ENCODE results near the gene SLC4A1AP. TPM values are rescaled to one million over a fixed set of nuclear protein-coding genes. Genes with fewer than 3 reads are reported as not detected.

SLC4A1AP gene
- polyA plus RNA-seq, 2 of the 4 experiments (the other 2 are of a cell fraction): 32.6 to 33.0 TPM

- Histone ChIP-seq H3K4me2 (no peak overlapping the region), H3K4me1 (peaks cover 6% of the 10 kb centered on the region; the same call in 2 of the 3 replicates), H3K4me3 (no peak overlapping the region), H3K9me3 (no peaks in the 10 kb centered on the region), H3K27ac (no peak overlapping the region)
- FAIRE-seq (no peak), ATAC-seq (no peak), DNase-seq (ENCODE audit: low read depth in 1 of 2, low spot score in 1 of 2) (no peak)
- TF ChIP-seq SREBF2 (IDR thresholded peaks at IDR 0.05): no peak
- TF ChIP-seq CHD4 (IDR thresholded peaks at IDR 0.05; ENCODE audit: borderline replicate concordance): no peak
- no peak for TF ChIP-seq FOSL2 (IDR thresholded peaks at IDR 0.05)
- TF ChIP-seq FOSL2 (CRISPR knock-in tag; IDR thresholded peaks at IDR 0.05): no peak
- no peak for TF ChIP-seq ESRRA (IDR thresholded peaks at IDR 0.05; ENCODE audit: borderline replicate concordance, low read length)
- TF ChIP-seq ZNF302 (CRISPR knock-in tag; IDR thresholded peaks at IDR 0.05): no peak
- TF ChIP-seq E2F6 (IDR thresholded peaks at IDR 0.05; ENCODE audit: borderline replicate concordance, low read depth): no peak
- TF ChIP-seq JUN (IDR thresholded peaks at IDR 0.05): no peak
- no peak for TF ChIP-seq MAFK (IDR thresholded peaks at IDR 0.05; ENCODE audit: partially characterized antibody)
- no peak for TF ChIP-seq FOXS1 (CRISPR knock-in tag; IDR thresholded peaks at IDR 0.05)
- no peak for TF ChIP-seq GATA3 (IDR thresholded peaks at IDR 0.05; ENCODE audit: borderline replicate concordance)
- TF ChIP-seq HOXB13 (CRISPR knock-in tag; IDR thresholded peaks at IDR 0.05; ENCODE audit: low read depth): no peak
- no peak for TF ChIP-seq NPAS2 (CRISPR knock-in tag; IDR thresholded peaks at IDR 0.05; ENCODE audit: borderline replicate concordance)
- TF ChIP-seq CBX8 (IDR thresholded peaks at IDR 0.05): no peak
- TF ChIP-seq TP53 (CRISPR knock-in tag; IDR thresholded peaks at IDR 0.05): no peak
- TF ChIP-seq USF2 (IDR thresholded peaks at IDR 0.05): no peak
- no peak for TF ChIP-seq ZSCAN20 (CRISPR knock-in tag; IDR thresholded peaks at IDR 0.05)
- ChIA-PET CTCF (interaction anchor here (1.0 kb wide), 1 partner anchor 31 kb away, joined by 3 read pairs; no protein-coding TSS in a partner anchor), POLR2A (no interaction called here)
Measured at GRCh38 chr2:27652341-27652740, 11.3 kb upstream of the SLC4A1AP start.

- no peaks in the 10 kb centered on the region for H3K9me3 ChIP-seq
- H3K4me3 ChIP-seq: no peak overlapping the region
- ATAC-seq (no peak), DNase-seq (ENCODE audit: low read depth in 1 of 2, low spot score in 1 of 2) (no peak), FAIRE-seq (no peak)
- ChIA-PET CTCF (interaction anchor here (1.0 to 3.9 kb wide), 2 partner anchors 30 kb away, joined by 3 to 26 read pairs; no protein-coding TSS in a partner anchor), POLR2A (interaction anchor here (0.9 kb wide), 1 partner anchor 24 kb away, joined by 3 read pairs; the partner anchor contains the start of gene GPN1)
- peaks cover 6% of the 10 kb centered on the region; the same call in 2 of the 3 replicates for H3K4me1 ChIP-seq
- TF ChIP-seq FOSB (CRISPR knock-in tag; IDR thresholded peaks at IDR 0.05) (no peak), JUNB (IDR thresholded peaks at IDR 0.05) (no peak), FOXS1 (CRISPR knock-in tag; IDR thresholded peaks at IDR 0.05) (no peak), CBX8 (IDR thresholded peaks at IDR 0.05) (no peak), REST (IDR thresholded peaks at IDR 0.05) (no peak), MAFK (IDR thresholded peaks at IDR 0.05; ENCODE audit: partially characterized antibody) (no peak)
- no peak overlapping the region for H3K27ac ChIP-seq
- no peak overlapping the region for H3K4me2 ChIP-seq
- 91% methylated on average over 1 of the region's 1 CpG for WGBS (ENCODE audit: missing lambda C conversion rate)
Measured at GRCh38 chr2:27652790-27653189, 10.9 kb upstream of the SLC4A1AP start.
